SJCRH30 (cell line): ENCODE measurements around the gene ASTN2. TPM values are rescaled to one million over a fixed set of nuclear protein-coding genes. Genes with fewer than 3 reads are reported as not detected.
A peak's percentile ranks its signal among the peaks of the same experiment; 100 is the strongest.

ENCODE experiments used
- DNase-seq, 2 experiments: peaks; one replicate each; pipeline ENCODE4 v3.0.0-alpha.2; 2015 to 2020
- H3K27ac ChIP-seq: fragments of 250-450 bp; sonication (Bioruptor Pico); 2 replicates; pipeline ENCODE4 v1.5.1; 2020; ENCODE audit warnings: mild to moderate bottlenecking, moderate library complexity
- H3K27me3 ChIP-seq: fragments of 250-450 bp; sonication (Bioruptor Pico); 2 replicates; pipeline ENCODE4 v1.5.1; 2020; ENCODE audit warnings: mild to moderate bottlenecking, moderate library complexity
- H3K36me3 ChIP-seq: fragments of 250-450 bp; sonication (Bioruptor Pico); 2 replicates; pipeline ENCODE4 v1.5.1; 2020; ENCODE audit warnings: mild to moderate bottlenecking, moderate library complexity
- H3K4me1 ChIP-seq: fragments of 250-450 bp; sonication (Bioruptor Pico); 2 replicates; pipeline ENCODE4 v1.5.1; 2020; ENCODE audit warnings: mild to moderate bottlenecking, moderate library complexity
- H3K4me3 ChIP-seq: fragments of 250-450 bp; sonication (Bioruptor Pico); 2 replicates; pipeline ENCODE4 v1.5.1; 2020; ENCODE audit warnings: mild to moderate bottlenecking, moderate library complexity
- H3K9me3 ChIP-seq: fragments of 250-450 bp; sonication (Bioruptor Pico); replicated peaks from 2 replicates; pipeline ENCODE4 v1.5.1; 2020; ENCODE audit warnings: mild to moderate bottlenecking, moderate library complexity
- total RNA-seq: library from RNA; depleted of rRNA; stranded (reverse); fragments of >200 nt; shearing (Covaris generic); gene quantifications from 2 replicates; pipeline ENCODE4 v1.2.3, GENCODE V29; 2014

ASTN2 gene
- total RNA-seq, 1 experiment from 2014 or later: 19.8 TPM

GRCh38 chr9:117008876-117009275 is 406.0 kb downstream of the ASTN2 start:
- H3K4me1 ChIP-seq: peaks cover 12% of the 10 kb centered on the region
- no peaks in the 10 kb centered on the region for H3K9me3 ChIP-seq
- no peaks in the 10 kb centered on the region for H3K27me3 ChIP-seq
- no peak overlapping the region for H3K27ac ChIP-seq
- no peak overlapping the region for H3K4me3 ChIP-seq
- H3K36me3 ChIP-seq: 0 out of 2 replicates have a peak, but pooled peaks cover 2% of the 10 kb centered on the region
- DNase-seq: no peak

- no peaks in the 10 kb centered on the region for H3K27me3 ChIP-seq
- no peak for DNase-seq
Observed at GRCh38 chr9:117008461-117008860, 406.4 kb downstream of the ASTN2 start.

GRCh38 chr9:117002686-117003085 is 412.2 kb downstream of the ASTN2 start:
- Histone ChIP-seq H3K27me3 (no peaks in the 10 kb centered on the region), H3K27ac (no peak overlapping the region), H3K4me1 (peaks cover 15% of the 10 kb centered on the region), H3K9me3 (no peaks in the 10 kb centered on the region), H3K4me3 (no peak overlapping the region), H3K36me3 (0 out of 2 replicates have a peak, but pooled peaks cover 2% of the 10 kb centered on the region)
- no peak for DNase-seq

More at GRCh38 chr9:117008461-117008860, 406.4 kb downstream of the ASTN2 start:
- Histone ChIP-seq H3K9me3 (no peaks in the 10 kb centered on the region), H3K4me1 (peaks cover 8% of the 10 kb centered on the region), H3K36me3 (0 out of 2 replicates have a peak, but pooled peaks cover 2% of the 10 kb centered on the region), H3K27ac (no peak overlapping the region), H3K4me3 (no peak overlapping the region)

GRCh38 chr9:117000834-117001233 is 414.0 kb downstream of the ASTN2 start:
- peak; percentile 72 to 81 for DNase-seq
- Histone ChIP-seq H3K4me1 (peaks cover 15% of the 10 kb centered on the region), H3K9me3 (no peaks in the 10 kb centered on the region), H3K27ac (no peak overlapping the region; the same call in 1 of the 2 replicates), H3K27me3 (no peaks in the 10 kb centered on the region), H3K4me3 (no peak overlapping the region), H3K36me3 (no peaks in the 10 kb centered on the region)

- no peaks in the 10 kb centered on the region for H3K36me3 ChIP-seq
- H3K27ac ChIP-seq: peak overlapping the region; percentile 4; the same call in 1 of the 2 replicates
- no peaks in the 10 kb centered on the region for H3K9me3 ChIP-seq
- no peak for DNase-seq
- no peak overlapping the region for H3K4me3 ChIP-seq
- H3K4me1 ChIP-seq: peaks cover 15% of the 10 kb centered on the region
- no peaks in the 10 kb centered on the region for H3K27me3 ChIP-seq
Observed at GRCh38 chr9:117000196-117000723, 414.6 kb downstream of the ASTN2 start.

GRCh38 chr9:116998305-116998704 is 416.6 kb downstream of the ASTN2 start:
- Histone ChIP-seq H3K4me1 (peaks cover 15% of the 10 kb centered on the region), H3K4me3 (no peak overlapping the region), H3K36me3 (no peaks in the 10 kb centered on the region), H3K9me3 (no peaks in the 10 kb centered on the region), H3K27me3 (no peaks in the 10 kb centered on the region), H3K27ac (no peak overlapping the region)
- DNase-seq: peak; percentile 37 to 75

- Histone ChIP-seq H3K9me3 (no peaks in the 10 kb centered on the region), H3K4me1 (no peaks in the 10 kb centered on the region)
- DNase-seq: no peak
Observed at GRCh38 chr9:116992865-116993264, 422.0 kb downstream of the ASTN2 start.

GRCh38 chr9:116991051-116991450 is 423.8 kb downstream of the ASTN2 start:
- no peak for DNase-seq
- Histone ChIP-seq H3K36me3 (no peaks in the 10 kb centered on the region), H3K9me3 (no peaks in the 10 kb centered on the region), H3K27ac (no peak overlapping the region), H3K4me3 (no peak overlapping the region), H3K4me1 (no peaks in the 10 kb centered on the region), H3K27me3 (no peaks in the 10 kb centered on the region)

More at GRCh38 chr9:116992865-116993264, 422.0 kb downstream of the ASTN2 start:
- H3K36me3 ChIP-seq: no peaks in the 10 kb centered on the region
- H3K27me3 ChIP-seq: no peaks in the 10 kb centered on the region
- H3K27ac ChIP-seq: no peak overlapping the region
- no peak overlapping the region for H3K4me3 ChIP-seq

- H3K4me1 ChIP-seq: no peaks in the 10 kb centered on the region
- no peaks in the 10 kb centered on the region for H3K36me3 ChIP-seq
- no peak for DNase-seq
- no peak overlapping the region for H3K4me3 ChIP-seq
- no peak overlapping the region for H3K27ac ChIP-seq
- H3K9me3 ChIP-seq: no peaks in the 10 kb centered on the region
- H3K27me3 ChIP-seq: no peaks in the 10 kb centered on the region
Observed at GRCh38 chr9:116990592-116990991, 424.3 kb downstream of the ASTN2 start.

- H3K36me3 ChIP-seq: no peaks in the 10 kb centered on the region
- no peak overlapping the region for H3K27ac ChIP-seq
Observed at GRCh38 chr9:116987721-116988485, 427.0 kb downstream of the ASTN2 start.

GRCh38 chr9:116986015-116986414 is 428.8 kb downstream of the ASTN2 start:
- no peak overlapping the region for H3K4me3 ChIP-seq
- DNase-seq: no peak
- no peaks in the 10 kb centered on the region for H3K36me3 ChIP-seq
- H3K4me1 ChIP-seq: peaks cover 6% of the 10 kb centered on the region; the same call in 1 of the 2 replicates
- H3K27me3 ChIP-seq: no peaks in the 10 kb centered on the region
- no peaks in the 10 kb centered on the region for H3K9me3 ChIP-seq
- no peak overlapping the region for H3K27ac ChIP-seq

More at GRCh38 chr9:116987721-116988485, 427.0 kb downstream of the ASTN2 start:
- Histone ChIP-seq H3K4me3 (no peak overlapping the region), H3K27me3 (no peaks in the 10 kb centered on the region), H3K4me1 (peaks cover 6% of the 10 kb centered on the region; the same call in 1 of the 2 replicates), H3K9me3 (no peaks in the 10 kb centered on the region)
- DNase-seq: no peak

GRCh38 chr9:116985596-116985995 is 429.3 kb downstream of the ASTN2 start:
- Histone ChIP-seq H3K4me3 (no peak overlapping the region), H3K27me3 (no peaks in the 10 kb centered on the region), H3K27ac (no peak overlapping the region), H3K36me3 (no peaks in the 10 kb centered on the region), H3K4me1 (peaks cover 6% of the 10 kb centered on the region; the same call in 1 of the 2 replicates), H3K9me3 (no peaks in the 10 kb centered on the region)
- DNase-seq: no peak

GRCh38 chr9:116984111-116984510 is 430.7 kb downstream of the ASTN2 start:
- H3K27me3 ChIP-seq: no peaks in the 10 kb centered on the region
- H3K36me3 ChIP-seq: no peaks in the 10 kb centered on the region
- H3K4me3 ChIP-seq: no peak overlapping the region
- H3K9me3 ChIP-seq: no peaks in the 10 kb centered on the region
- H3K4me1 ChIP-seq: peaks cover 6% of the 10 kb centered on the region; the same call in 1 of the 2 replicates
- no peak overlapping the region for H3K27ac ChIP-seq
- DNase-seq: peak in 1 of 2 experiments; percentile 56

- H3K27ac ChIP-seq: no peak overlapping the region
- H3K36me3 ChIP-seq: no peaks in the 10 kb centered on the region
- peaks cover 6% of the 10 kb centered on the region; the same call in 1 of the 2 replicates for H3K4me1 ChIP-seq
- no peaks in the 10 kb centered on the region for H3K9me3 ChIP-seq
- no peaks in the 10 kb centered on the region for H3K27me3 ChIP-seq
- no peak overlapping the region for H3K4me3 ChIP-seq
- no peak for DNase-seq
Observed at GRCh38 chr9:116980582-116981120, 434.2 kb downstream of the ASTN2 start.

GRCh38 chr9:116979456-116979855 is 435.4 kb downstream of the ASTN2 start:
- Histone ChIP-seq H3K27me3 (no peaks in the 10 kb centered on the region), H3K4me1 (peaks cover 6% of the 10 kb centered on the region; the same call in 1 of the 2 replicates), H3K9me3 (no peaks in the 10 kb centered on the region), H3K27ac (no peak overlapping the region), H3K4me3 (no peak overlapping the region), H3K36me3 (0 out of 2 replicates have a peak, but pooled peaks cover 3% of the 10 kb centered on the region)
- no peak for DNase-seq
